Endodermal cell (in vitro differentiated cells): ENCODE measurements around the gene COL28A1. TPM values are rescaled to one million over a fixed set of nuclear protein-coding genes. Genes with fewer than 3 reads are reported as not detected.

Experiments
- DNase-seq: peaks from one replicate; pipeline ENCODE4 v3.0.0-alpha.2; 2017
- H3K27ac ChIP-seq: 2 replicates; pipeline ENCODE4 v1.5.1; 2013; ENCODE audit warnings: mild to moderate bottlenecking, low read depth, low read length, moderate library complexity
- H3K27me3 ChIP-seq: 2 replicates; pipeline ENCODE4 v1.6.1; 2013; ENCODE audit warnings: mild to moderate bottlenecking, low read length, moderate library complexity; ENCODE audit not compliant: insufficient read depth, control insufficient read depth, poor library complexity, severe bottlenecking
- H3K36me3 ChIP-seq: 2 replicates; pipeline ENCODE4 v1.7.0; 2013; ENCODE audit warnings: mild to moderate bottlenecking, low read length, moderate library complexity; ENCODE audit not compliant: control insufficient read depth, insufficient read depth
- H3K4me1 ChIP-seq: one replicate; pipeline ENCODE4 v1.7.0; 2013; ENCODE audit warnings: low read length; ENCODE audit not compliant: control insufficient read depth, insufficient read depth
- H3K4me3 ChIP-seq: 2 replicates; pipeline ENCODE4 v1.5.1; 2013; ENCODE audit warnings: mild to moderate bottlenecking, low read length, moderate library complexity
- H3K9ac ChIP-seq: 2 replicates; pipeline ENCODE4 v1.6.1; 2013; ENCODE audit warnings: mild to moderate bottlenecking, low read length, moderate library complexity; ENCODE audit not compliant: poor library complexity, severe bottlenecking; ENCODE audit errors: extremely low read depth
- H3K9me3 ChIP-seq: 2 replicates; pipeline ENCODE4 v1.6.1; 2013; ENCODE audit warnings: mild to moderate bottlenecking, low read length, moderate library complexity; ENCODE audit not compliant: control insufficient read depth
- H3K27ac Mint-ChIP-seq: 2 replicates; pipeline ENCODE4 v1.8.0; 2020; ENCODE audit warnings: mixed read lengths
- H3K27me3 Mint-ChIP-seq: 2 replicates; pipeline ENCODE4 v1.8.0; 2021; ENCODE audit warnings: mild to moderate bottlenecking, mixed read lengths; ENCODE audit not compliant: insufficient read depth
- H3K36me3 Mint-ChIP-seq: 2 replicates; pipeline ENCODE4 v1.8.0; 2020; ENCODE audit warnings: low read depth, mixed read lengths
- H3K4me1 Mint-ChIP-seq: 2 replicates; pipeline ENCODE4 v1.8.0; 2020; ENCODE audit warnings: mixed read lengths
- H3K4me3 Mint-ChIP-seq: 2 replicates; pipeline ENCODE4 v1.8.0; 2020; ENCODE audit warnings: mild to moderate bottlenecking, moderate library complexity, mixed read lengths
- H3K9me3 Mint-ChIP-seq: 2 replicates; pipeline ENCODE4 v1.8.0; 2020; ENCODE audit warnings: mild to moderate bottlenecking, mixed read lengths
- WGBS, 2 experiments: methylation state at CpG; one replicate each; pipeline versions ENCODE4 v1.1.5 to v1.1.7; 2013; ENCODE audit warnings: missing lambda C conversion rate in 2 of 2, mixed read lengths in 1 of 2; ENCODE audit not compliant: insufficient coverage in 1 of 2, insufficient read length in 1 of 2; 5-methylcytosine and 5-hydroxymethylcytosine counted together
- long read RNA-seq, 4 experiments: library from polyadenylated mRNA in 2 of 4; library from RNA in 1 of 4; library from capped mRNA in 1 of 4; stranded (forward) in 3 of 4; unstranded in 1 of 4; transcript quantifications; one replicate each; pipeline ENCODE4 v2.0.0, GENCODE V29; 2020 to 2021; ENCODE audit warnings: inconsistent platforms in 1 of 4
- polyA plus RNA-seq, 2 experiments: library from polyadenylated mRNA; stranded (reverse); fragments of 50-300 nt; gene quantifications; one replicate each; pipeline ENCODE4 v1.2.3, GENCODE V29; 2013
- total RNA-seq, 2 donors: library from RNA; stranded (reverse); fragmentation: NEBNext Ultra II Directional in 1 of 2; extraction: Animal tissue kit (Norgen Biotek cat#: 25700) in 1 of 2; gene quantifications; 2 replicates in 1 of 2; 3 replicates in 1 of 2; pipeline ENCODE4 v1.2.1, GENCODE V29; 2021
- TF ChIP-seq, protein P1 (sequence below): fragments of 200-600 bp; sonication (generic); conservative IDR thresholded peaks from 2 replicates; pipeline ENCODE4 v1.5.0; 2021; ENCODE audit warnings: antibody characterized with exemption, mild to moderate bottlenecking

COL28A1 gene
- 1 to 10 TPM in 1 of 2 donors, under 1 TPM in 1; 0.44 to 1.2 TPM for total RNA-seq
- 0.46 TPM for polyA plus RNA-seq (2013, experiment 1 of 2)
- 0.37 TPM for polyA plus RNA-seq (2013, experiment 2 of 2)
- long read RNA-seq, experiment 1, partial matches to known transcripts: 0 of 1 reads
- long read RNA-seq, experiment 1, other reads (novel, unspliced or antisense): 1 of 1 reads
- long read RNA-seq, experiment 2, partial matches to known transcripts: 0 of 2 reads
- long read RNA-seq, experiment 2, other reads (novel, unspliced or antisense): 2 of 2 reads
- long read RNA-seq, experiment 3, partial matches to known transcripts: 0 of 2 reads
- long read RNA-seq, experiment 3, other reads (novel, unspliced or antisense): 2 of 2 reads
- long read RNA-seq, experiment 4: 0 reads

DNA sequence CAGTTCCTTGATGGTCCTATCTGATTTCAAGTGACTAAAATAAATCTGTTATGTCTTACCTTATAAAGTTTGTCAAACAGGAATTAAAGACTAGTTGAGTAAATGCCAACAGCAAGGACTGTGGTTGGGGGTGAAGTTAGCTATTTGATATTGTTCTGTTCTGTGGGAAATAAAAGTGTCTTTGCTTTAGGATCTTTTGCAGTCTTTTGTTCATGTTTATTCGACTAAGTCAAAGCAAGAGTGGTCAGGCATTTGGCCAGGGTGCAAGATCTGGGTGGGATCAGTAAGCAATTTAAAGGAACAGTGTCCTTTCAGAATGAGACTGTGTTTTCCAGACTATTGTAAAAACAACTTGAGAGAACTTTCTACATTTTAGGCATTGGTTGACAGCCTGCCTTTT lies at the start of gene COL28A1:
COL28A1 (minus strand) TSS at position 183 of the 400 bp plus-strand sequence. CDS start 2,998 bp downstream, outside the sequence.
- Histone ChIP-seq H3K27me3 (no peaks in the 10 kb centered on the region), H3K27ac (no peak within 1 kb of the TSS), H3K9ac (no peak within 1 kb of the TSS), H3K4me1 (no peaks in the 10 kb centered on the region), H3K9me3 (no peaks in the 10 kb centered on the region), H3K36me3 (no peaks in the 10 kb centered on the region), H3K4me3 (no peak within 1 kb of the TSS)
- Mint-ChIP-seq H3K4me3 (no peak within 1 kb of the TSS), H3K36me3 (no peaks in the 10 kb centered on the region), H3K27me3 (no peaks in the 10 kb centered on the region), H3K27ac (no peak within 1 kb of the TSS), H3K4me1 (no peaks in the 10 kb centered on the region), H3K9me3 (no peaks in the 10 kb centered on the region)
- WGBS, 2 experiments: 57 to 78% methylated on average over 1 of the region's 1 CpG
- no peak for DNase-seq
- TF ChIP-seq, protein P1, sequence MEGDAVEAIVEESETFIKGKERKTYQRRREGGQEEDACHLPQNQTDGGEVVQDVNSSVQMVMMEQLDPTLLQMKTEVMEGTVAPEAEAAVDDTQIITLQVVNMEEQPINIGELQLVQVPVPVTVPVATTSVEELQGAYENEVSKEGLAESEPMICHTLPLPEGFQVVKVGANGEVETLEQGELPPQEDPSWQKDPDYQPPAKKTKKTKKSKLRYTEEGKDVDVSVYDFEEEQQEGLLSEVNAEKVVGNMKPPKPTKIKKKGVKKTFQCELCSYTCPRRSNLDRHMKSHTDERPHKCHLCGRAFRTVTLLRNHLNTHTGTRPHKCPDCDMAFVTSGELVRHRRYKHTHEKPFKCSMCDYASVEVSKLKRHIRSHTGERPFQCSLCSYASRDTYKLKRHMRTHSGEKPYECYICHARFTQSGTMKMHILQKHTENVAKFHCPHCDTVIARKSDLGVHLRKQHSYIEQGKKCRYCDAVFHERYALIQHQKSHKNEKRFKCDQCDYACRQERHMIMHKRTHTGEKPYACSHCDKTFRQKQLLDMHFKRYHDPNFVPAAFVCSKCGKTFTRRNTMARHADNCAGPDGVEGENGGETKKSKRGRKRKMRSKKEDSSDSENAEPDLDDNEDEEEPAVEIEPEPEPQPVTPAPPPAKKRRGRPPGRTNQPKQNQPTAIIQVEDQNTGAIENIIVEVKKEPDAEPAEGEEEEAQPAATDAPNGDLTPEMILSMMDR: no peak

DNA sequence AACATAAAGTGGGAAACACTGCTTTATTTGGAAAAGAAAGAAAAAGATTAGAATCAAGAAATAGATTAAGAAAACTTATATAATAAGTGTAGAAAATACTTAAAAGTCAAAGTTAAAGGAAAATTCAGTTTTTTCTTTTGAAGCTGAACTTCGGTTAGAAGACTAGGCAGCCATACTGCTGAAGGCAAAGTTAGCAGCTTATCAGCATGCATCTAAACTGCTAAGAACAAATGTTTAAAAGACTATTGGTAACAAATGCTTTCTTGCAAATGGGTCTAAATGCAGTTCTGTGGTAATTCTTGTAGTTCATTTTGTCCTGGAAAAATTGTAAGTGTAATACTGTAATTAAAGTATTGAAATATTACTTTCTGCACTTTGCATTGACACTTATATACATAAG lies 49.0 kb upstream of the COL28A1 start:
- H3K27me3 Mint-ChIP-seq: no peaks in the 10 kb centered on the region
- 93 to 100% methylated on average over 1 of the region's 1 CpG for WGBS, 2 experiments
- no peak overlapping the region for H3K4me3 Mint-ChIP-seq
- peaks cover 14% of the 10 kb centered on the region for H3K4me1 Mint-ChIP-seq
- H3K36me3 Mint-ChIP-seq: peaks cover 18% of the 10 kb centered on the region
- Histone ChIP-seq H3K27ac (no peak overlapping the region), H3K36me3 (peaks cover 34% of the 10 kb centered on the region), H3K9ac (no peak overlapping the region), H3K9me3 (no peaks in the 10 kb centered on the region), H3K27me3 (no peaks in the 10 kb centered on the region), H3K4me3 (no peak overlapping the region), H3K4me1 (no peaks in the 10 kb centered on the region)
- no peak overlapping the region for H3K27ac Mint-ChIP-seq
- H3K9me3 Mint-ChIP-seq: no peaks in the 10 kb centered on the region
- no peak for DNase-seq
- TF ChIP-seq, protein P1: no peak

DNA sequence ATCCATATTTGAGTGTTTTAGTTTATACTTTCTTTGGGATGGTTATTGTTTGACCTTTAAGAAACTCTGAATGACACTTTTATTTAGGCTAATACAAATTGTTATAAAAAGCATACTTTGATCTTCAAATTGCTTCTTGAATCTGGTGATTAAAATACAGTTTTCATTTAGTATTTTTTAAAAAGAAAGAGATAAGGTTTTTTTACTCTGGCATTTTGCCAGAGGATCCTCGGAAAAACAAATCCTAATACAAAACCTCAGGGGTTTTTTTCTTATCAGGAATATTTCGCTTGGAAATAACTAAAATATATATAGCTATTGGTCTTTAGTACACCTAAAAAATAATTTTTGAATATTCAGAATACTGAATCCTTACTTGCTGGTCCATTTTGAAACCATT lies 48.1 kb upstream of the COL28A1 start:
- TF ChIP-seq, protein P1: no peak
- H3K36me3 Mint-ChIP-seq: peaks cover 20% of the 10 kb centered on the region
- Histone ChIP-seq H3K27ac (no peak overlapping the region), H3K4me3 (no peak overlapping the region), H3K9ac (no peak overlapping the region), H3K36me3 (peaks cover 39% of the 10 kb centered on the region), H3K9me3 (no peaks in the 10 kb centered on the region), H3K27me3 (no peaks in the 10 kb centered on the region), H3K4me1 (no peaks in the 10 kb centered on the region)
- no peak for DNase-seq
- WGBS, 2 experiments: no CpG with 5 or more reads among the region's 2 CpGs
- H3K27ac Mint-ChIP-seq: no peak overlapping the region
- no peak overlapping the region for H3K4me3 Mint-ChIP-seq
- H3K9me3 Mint-ChIP-seq: no peaks in the 10 kb centered on the region
- H3K27me3 Mint-ChIP-seq: no peaks in the 10 kb centered on the region
- peaks cover 13% of the 10 kb centered on the region for H3K4me1 Mint-ChIP-seq
